Smooth muscle cell (in vitro differentiated cells): ENCODE results near the gene IL37. TPM values are rescaled to one million over a fixed set of nuclear protein-coding genes. Genes with fewer than 3 reads are reported as not detected.

ENCODE experiments used
- DNase-seq: peaks from one replicate; lab custom pipeline; 2025; ENCODE audit not compliant: unreplicated experiment; lab: John Stamatoyannopoulos, UW
- H2AFZ ChIP-seq: fragments of 200-600 bp; sonication (generic); 2 replicates; pipeline ENCODE4 v1.6.0; 2016; ENCODE audit warnings: antibody characterized with exemption, low read depth, mild to moderate bottlenecking
- H3F3A ChIP-seq: fragments of 200-600 bp; sonication (generic); 2 replicates; pipeline ENCODE4 v1.6.0; 2017; ENCODE audit warnings: antibody characterized with exemption, low read depth
- H3K27ac ChIP-seq: fragments of 200-600 bp; sonication (generic); 2 replicates; pipeline ENCODE4 v1.5.1; 2016; ENCODE audit warnings: low read depth, mild to moderate bottlenecking
- H3K27me3 ChIP-seq: fragments of 200-600 bp; sonication (generic); 2 replicates; pipeline ENCODE4 v1.6.1; 2016; ENCODE audit warnings: low read depth, mild to moderate bottlenecking
- H3K36me3 ChIP-seq: fragments of 200-600 bp; sonication (generic); 2 replicates; pipeline ENCODE4 v1.5.1; 2016; ENCODE audit warnings: low read depth
- H3K4me1 ChIP-seq: fragments of 200-600 bp; sonication (generic); 2 replicates; pipeline ENCODE4 v1.5.1; 2016; ENCODE audit warnings: low read depth
- H3K4me2 ChIP-seq: fragments of 200-600 bp; sonication (generic); 2 replicates; pipeline ENCODE4 v1.6.0; 2016; ENCODE audit warnings: mild to moderate bottlenecking
- H3K4me3 ChIP-seq: fragments of 200-600 bp; sonication (generic); 2 replicates; pipeline ENCODE4 v1.5.1; 2016; ENCODE audit warnings: mild to moderate bottlenecking
- H3K79me2 ChIP-seq: fragments of 200-600 bp; sonication (generic); 2 replicates; pipeline ENCODE4 v1.6.0; 2016; ENCODE audit warnings: low read depth, mild to moderate bottlenecking
- H3K9ac ChIP-seq: fragments of 200-600 bp; sonication (generic); 2 replicates; pipeline ENCODE4 v1.6.0; 2016; ENCODE audit warnings: low read depth
- H3K9me3 ChIP-seq: fragments of 200-600 bp; sonication (generic); replicated peaks from 2 replicates; pipeline ENCODE4 v1.5.1; 2016; ENCODE audit warnings: low read depth
- H4K20me1 ChIP-seq: fragments of 200-600 bp; sonication (generic); 2 replicates; pipeline ENCODE4 v1.6.0; 2016; ENCODE audit warnings: low read depth
- WGBS: methylation state at CpG from one replicate; pipeline ENCODE4 v1.1.7; 2016; ENCODE audit warnings: low lambda C conversion rate; 5-methylcytosine and 5-hydroxymethylcytosine counted together
- polyA plus RNA-seq: library from polyadenylated mRNA; unstranded; fragments of >200 nt; fragmentation: Nextera tagmentation; extraction: Ambion mirVana; gene quantifications from 2 replicates; pipeline ENCODE4 v1.2.1, GENCODE V29; 2016
- total RNA-seq: library from RNA; depleted of rRNA; stranded (reverse); fragments of >200 nt; gene quantifications from 2 replicates; pipeline ENCODE4 v1.2.3, GENCODE V29; 2014
- TF ChIP-seq, protein P1 (sequence below): fragments of 200-600 bp; sonication (generic); IDR thresholded peaks from 2 replicates; pipeline ENCODE4 v1.5.1; 2017; ENCODE audit warnings: borderline replicate concordance, mild to moderate bottlenecking, antibody characterized with exemption; ENCODE audit not compliant: insufficient read depth, poor library complexity, severe bottlenecking

Gene IL37
- total and polyA plus RNA-seq, 2 experiments from 2014 or later = not detected

- no peaks in the 10 kb centered on the region for H3F3A ChIP-seq
- no peaks in the 10 kb centered on the region for H3K4me1 ChIP-seq
- no peaks in the 10 kb centered on the region for H3K79me2 ChIP-seq
- H3K4me2 ChIP-seq = no peak overlapping the region
- H3K27me3 ChIP-seq = no peaks in the 10 kb centered on the region
- no peak overlapping the region for H3K9ac ChIP-seq
- H3K4me3 ChIP-seq = no peak overlapping the region
- no peak overlapping the region for H3K27ac ChIP-seq
- TF ChIP-seq, protein P1, sequence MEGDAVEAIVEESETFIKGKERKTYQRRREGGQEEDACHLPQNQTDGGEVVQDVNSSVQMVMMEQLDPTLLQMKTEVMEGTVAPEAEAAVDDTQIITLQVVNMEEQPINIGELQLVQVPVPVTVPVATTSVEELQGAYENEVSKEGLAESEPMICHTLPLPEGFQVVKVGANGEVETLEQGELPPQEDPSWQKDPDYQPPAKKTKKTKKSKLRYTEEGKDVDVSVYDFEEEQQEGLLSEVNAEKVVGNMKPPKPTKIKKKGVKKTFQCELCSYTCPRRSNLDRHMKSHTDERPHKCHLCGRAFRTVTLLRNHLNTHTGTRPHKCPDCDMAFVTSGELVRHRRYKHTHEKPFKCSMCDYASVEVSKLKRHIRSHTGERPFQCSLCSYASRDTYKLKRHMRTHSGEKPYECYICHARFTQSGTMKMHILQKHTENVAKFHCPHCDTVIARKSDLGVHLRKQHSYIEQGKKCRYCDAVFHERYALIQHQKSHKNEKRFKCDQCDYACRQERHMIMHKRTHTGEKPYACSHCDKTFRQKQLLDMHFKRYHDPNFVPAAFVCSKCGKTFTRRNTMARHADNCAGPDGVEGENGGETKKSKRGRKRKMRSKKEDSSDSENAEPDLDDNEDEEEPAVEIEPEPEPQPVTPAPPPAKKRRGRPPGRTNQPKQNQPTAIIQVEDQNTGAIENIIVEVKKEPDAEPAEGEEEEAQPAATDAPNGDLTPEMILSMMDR = no peak
- no peak overlapping the region for H2AFZ ChIP-seq
- WGBS = 60% methylated on average over 2 of the region's 2 CpGs
- DNase-seq = no peak
- no peaks in the 10 kb centered on the region for H3K36me3 ChIP-seq
- H4K20me1 ChIP-seq = no peaks in the 10 kb centered on the region
- no peaks in the 10 kb centered on the region for H3K9me3 ChIP-seq
Measured at GRCh38 chr2:112924360-112924759, 13.4 kb downstream of the IL37 start.

DNA sequence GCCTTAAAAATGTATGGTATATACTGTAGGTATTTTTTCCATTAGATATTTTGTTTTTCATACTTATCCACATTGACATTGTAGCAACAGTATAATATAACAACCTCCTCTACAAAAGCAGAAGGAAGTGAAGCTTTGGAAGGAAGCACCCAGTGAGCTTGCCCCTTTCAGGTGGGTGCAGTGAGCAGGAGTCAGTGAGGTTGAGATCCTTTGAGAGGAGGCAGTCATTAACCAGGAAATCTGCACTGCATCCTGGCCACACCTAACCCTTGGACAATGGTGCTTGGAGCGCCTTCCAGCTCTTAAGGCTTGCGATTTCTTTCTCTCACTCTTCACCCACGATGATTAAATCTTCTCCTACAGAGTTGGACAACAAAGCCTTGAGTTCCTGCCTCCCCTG is 13.9 kb downstream of the IL37 start:
- Histone ChIP-seq H3K9me3 (no peaks in the 10 kb centered on the region), H3K79me2 (no peaks in the 10 kb centered on the region), H3K4me2 (no peak overlapping the region), H3K9ac (no peak overlapping the region), H4K20me1 (no peaks in the 10 kb centered on the region), H3K4me3 (no peak overlapping the region), H3K4me1 (no peaks in the 10 kb centered on the region), H3K36me3 (no peaks in the 10 kb centered on the region), H3F3A (no peaks in the 10 kb centered on the region), H3K27me3 (no peaks in the 10 kb centered on the region), H3K27ac (no peak overlapping the region), H2AFZ (no peak overlapping the region)
- TF ChIP-seq, protein P1 = no peak
- WGBS = 81% methylated on average over 3 of the region's 3 CpGs
- no peak for DNase-seq

DNA sequence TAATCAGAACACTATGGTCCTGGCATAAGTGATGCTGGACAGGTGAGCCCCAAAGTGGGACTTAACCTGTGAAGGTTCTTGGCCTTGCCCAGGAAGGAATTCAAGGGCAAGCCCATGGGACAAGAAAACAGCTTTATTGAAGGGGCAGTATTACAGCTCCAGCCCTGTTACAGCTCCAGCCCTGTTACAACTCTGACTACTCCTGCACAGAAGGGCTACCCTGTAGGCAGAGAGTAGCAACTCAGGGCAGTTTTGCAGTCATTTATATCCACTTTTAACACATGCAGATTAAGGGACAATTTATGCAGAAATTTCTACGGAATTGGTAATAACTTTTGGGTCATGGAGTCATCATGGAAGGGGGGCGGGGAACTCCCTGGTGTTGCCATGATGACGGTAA is 15.7 kb downstream of the IL37 start:
- Histone ChIP-seq H4K20me1 (no peaks in the 10 kb centered on the region), H2AFZ (no peak overlapping the region), H3K9ac (no peak overlapping the region), H3K4me1 (no peaks in the 10 kb centered on the region), H3K79me2 (no peaks in the 10 kb centered on the region), H3K36me3 (no peaks in the 10 kb centered on the region), H3K27ac (no peak overlapping the region), H3K27me3 (no peaks in the 10 kb centered on the region), H3K4me2 (no peak overlapping the region), H3K9me3 (no peaks in the 10 kb centered on the region), H3F3A (no peaks in the 10 kb centered on the region), H3K4me3 (no peak overlapping the region)
- TF ChIP-seq, protein P1 = no peak
- 86% methylated on average over 3 of the region's 3 CpGs for WGBS
- no peak for DNase-seq

DNA sequence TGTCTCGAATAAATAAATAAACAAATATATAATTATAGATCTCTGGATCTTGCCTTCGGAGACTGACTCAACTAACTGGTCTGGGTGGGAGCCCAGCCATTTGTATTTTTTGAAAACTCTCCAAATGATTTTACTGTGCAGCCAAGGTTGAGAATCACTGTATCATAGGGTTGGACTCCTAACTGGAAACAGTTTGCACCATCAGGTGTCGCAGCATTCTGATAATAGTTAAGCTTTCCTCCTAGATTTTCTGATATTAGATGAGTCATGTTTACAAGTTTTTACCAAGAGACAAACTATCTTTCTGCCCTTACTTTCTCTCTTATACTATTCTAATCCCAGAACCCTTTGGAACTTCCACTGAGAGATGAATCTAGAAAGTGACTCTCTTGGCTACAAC is 16.8 kb downstream of the IL37 start:
- Histone ChIP-seq H2AFZ (no peak overlapping the region), H3K9ac (no peak overlapping the region), H3F3A (no peaks in the 10 kb centered on the region), H3K27me3 (no peaks in the 10 kb centered on the region), H3K4me3 (no peak overlapping the region), H3K79me2 (no peaks in the 10 kb centered on the region), H3K27ac (no peak overlapping the region), H4K20me1 (no peaks in the 10 kb centered on the region), H3K9me3 (no peaks in the 10 kb centered on the region), H3K4me2 (no peak overlapping the region), H3K4me1 (no peaks in the 10 kb centered on the region), H3K36me3 (no peaks in the 10 kb centered on the region)
- TF ChIP-seq, protein P1 = no peak
- 90% methylated on average over 3 of the region's 3 CpGs for WGBS
- DNase-seq = no peak
